C4-2B (cell line): ENCODE results near the gene OR51B6.

Experiments used
- ZFX ChIP-seq: fragments of 450-650 bp; IDR thresholded peaks from 2 replicates; pipeline ENCODE4 v1.6.1; 2017
- TF ChIP-seq, protein P1 (sequence below): fragments of 450-650 bp; conservative IDR thresholded peaks from 2 replicates; pipeline ENCODE4 v1.5.1; 2017; ENCODE audit warnings: mild to moderate bottlenecking

- TF ChIP-seq, protein P1, sequence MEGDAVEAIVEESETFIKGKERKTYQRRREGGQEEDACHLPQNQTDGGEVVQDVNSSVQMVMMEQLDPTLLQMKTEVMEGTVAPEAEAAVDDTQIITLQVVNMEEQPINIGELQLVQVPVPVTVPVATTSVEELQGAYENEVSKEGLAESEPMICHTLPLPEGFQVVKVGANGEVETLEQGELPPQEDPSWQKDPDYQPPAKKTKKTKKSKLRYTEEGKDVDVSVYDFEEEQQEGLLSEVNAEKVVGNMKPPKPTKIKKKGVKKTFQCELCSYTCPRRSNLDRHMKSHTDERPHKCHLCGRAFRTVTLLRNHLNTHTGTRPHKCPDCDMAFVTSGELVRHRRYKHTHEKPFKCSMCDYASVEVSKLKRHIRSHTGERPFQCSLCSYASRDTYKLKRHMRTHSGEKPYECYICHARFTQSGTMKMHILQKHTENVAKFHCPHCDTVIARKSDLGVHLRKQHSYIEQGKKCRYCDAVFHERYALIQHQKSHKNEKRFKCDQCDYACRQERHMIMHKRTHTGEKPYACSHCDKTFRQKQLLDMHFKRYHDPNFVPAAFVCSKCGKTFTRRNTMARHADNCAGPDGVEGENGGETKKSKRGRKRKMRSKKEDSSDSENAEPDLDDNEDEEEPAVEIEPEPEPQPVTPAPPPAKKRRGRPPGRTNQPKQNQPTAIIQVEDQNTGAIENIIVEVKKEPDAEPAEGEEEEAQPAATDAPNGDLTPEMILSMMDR, result no peak
- TF ChIP-seq ZFX, result no peak
These were observed 15.0 kb upstream of the OR51B6 start for GRCh38 chr11:5336331-5336730.
